HG02840 (cell line): ENCODE results near the gene DBH.

Source experiments
- ATAC-seq: cut with Tn5 transposase; IDR thresholded peaks from one replicate; pipeline ENCODE4 v1.9.1; 2021; ENCODE audit warnings: mild to moderate bottlenecking, moderate library complexity, moderate number of reproducible peaks; ENCODE audit not compliant: unreplicated experiment, low FRiP score

Gene DBH

DNA sequence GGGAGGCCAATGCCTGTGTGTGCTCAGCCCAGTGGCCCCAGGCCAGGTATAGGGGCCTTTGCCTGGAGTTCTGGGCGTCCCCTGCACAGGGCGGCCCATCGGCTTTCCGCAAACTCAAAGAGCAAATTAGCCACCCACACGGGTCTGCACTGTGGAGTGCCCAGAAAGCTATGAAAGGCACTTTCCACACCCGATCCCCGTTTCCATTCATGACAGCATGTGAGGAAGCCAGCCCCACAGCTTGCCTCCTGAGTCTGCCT is 5.2 kb downstream of the DBH start:
- ATAC-seq: no peak

DNA sequence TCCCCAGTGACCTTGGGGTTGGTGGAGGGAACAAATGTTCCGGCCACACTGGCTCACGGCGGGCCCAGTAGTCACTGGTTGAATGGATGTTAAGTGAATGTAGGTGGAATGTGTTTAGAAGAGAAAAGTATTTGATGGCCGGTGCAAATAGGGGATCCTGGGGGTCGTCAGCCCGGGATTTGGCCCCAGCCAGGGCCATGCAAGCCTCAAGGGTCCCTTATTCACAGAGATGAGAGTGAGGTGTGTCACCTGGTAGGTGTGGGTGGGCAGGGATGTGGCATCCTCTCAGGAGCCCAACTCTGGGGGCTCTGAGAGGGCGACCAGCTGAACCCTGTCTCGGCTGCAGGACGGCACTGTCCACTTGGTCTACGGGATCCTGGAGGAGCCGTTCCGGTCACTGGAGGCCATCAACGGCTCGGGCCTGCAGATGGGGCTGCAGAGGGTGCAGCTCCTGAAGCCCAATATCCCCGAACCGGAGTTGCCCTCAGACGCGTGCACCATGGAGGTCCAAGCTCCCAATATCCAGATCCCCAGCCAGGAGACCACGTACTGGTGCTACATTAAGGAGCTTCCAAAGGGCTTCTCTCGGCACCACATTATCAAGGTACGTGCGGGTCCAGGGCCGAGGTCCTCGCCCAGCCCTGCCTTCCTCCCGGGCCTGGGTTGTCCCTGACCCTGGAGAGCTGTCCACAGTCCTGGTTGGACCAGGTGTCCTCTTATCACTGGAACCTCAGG is 5.9 kb downstream of the DBH start:
- no peak for ATAC-seq

DNA sequence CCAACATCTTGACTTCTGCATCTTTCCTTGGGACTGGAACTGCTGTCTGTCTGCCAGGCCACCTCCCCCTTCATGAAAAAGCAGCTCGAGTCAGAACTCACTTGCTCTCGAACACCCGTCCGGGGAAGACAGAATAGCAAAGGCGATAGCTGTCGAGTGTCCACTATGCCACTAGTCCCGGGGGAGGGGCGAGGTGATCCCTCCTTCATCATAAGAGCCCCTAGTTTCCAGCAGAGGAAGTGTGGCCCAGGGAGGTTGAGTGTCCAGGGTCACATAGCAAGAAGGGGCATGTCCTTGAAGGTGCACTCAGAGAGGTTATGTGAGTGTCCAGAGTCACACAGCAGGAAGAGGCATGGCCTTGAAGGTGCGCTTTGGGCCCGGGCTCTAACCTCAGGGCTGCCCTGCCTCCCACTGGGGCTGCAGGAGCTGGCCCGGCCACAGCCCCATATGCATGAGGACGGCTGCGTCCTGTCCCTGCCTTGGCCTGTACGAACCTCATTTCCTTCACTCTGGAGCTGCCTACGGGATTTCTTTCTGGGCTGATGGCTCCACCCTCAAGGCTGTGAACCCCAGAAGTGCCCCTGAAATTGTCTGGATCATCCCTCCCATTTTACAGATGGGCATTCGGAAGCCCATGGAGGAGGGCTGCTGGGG is 6.7 kb downstream of the DBH start:
- no peak for ATAC-seq

DNA sequence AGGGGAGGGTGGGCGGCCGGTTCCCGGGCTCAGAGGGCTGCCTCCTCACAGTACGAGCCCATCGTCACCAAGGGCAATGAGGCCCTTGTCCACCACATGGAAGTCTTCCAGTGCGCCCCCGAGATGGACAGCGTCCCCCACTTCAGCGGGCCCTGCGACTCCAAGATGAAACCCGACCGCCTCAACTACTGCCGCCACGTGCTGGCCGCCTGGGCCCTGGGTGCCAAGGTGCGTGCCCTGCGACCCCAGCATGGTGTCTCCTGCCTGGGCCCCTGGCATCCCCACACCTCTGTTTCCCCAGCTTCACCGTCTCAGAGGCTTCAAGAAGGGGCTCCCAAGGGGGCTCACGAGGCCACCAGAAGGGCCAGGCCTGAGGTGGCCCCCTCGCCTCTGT is 7.2 kb downstream of the DBH start:
- no peak for ATAC-seq

DNA sequence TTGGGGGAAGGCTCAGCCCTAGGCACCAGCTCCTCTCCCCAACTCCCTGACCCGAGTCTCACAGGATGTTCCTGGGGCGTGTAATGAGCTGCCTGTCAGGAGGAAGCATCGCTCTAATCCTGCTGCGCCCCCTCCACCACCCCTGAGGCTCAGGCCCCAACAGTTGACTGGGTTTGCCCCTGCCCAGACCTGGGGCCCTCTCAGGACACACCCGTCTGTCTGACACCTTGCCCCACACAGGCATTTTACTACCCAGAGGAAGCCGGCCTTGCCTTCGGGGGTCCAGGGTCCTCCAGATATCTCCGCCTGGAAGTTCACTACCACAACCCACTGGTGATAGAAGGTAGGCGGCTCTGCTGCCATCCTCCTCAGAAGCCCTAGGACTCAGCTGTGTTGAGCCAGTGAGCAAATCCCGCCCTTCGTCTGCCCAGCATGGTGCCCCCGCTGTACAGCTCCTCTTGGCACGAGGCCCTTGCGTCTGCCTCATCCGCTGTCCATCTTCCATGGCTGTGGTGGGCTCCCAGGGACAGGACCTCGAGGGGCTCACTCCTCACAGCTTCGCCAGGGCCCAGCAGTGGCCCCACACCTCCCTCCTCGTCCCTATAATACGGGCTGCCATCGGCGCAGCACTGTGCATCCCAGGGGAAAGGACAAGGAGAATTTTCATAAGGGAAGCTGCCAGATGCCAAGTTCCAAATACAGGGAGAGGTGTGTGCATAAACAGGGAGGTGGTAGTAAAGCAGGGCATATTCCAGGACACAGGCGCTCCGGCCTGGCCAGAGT is 8.0 kb downstream of the DBH start:
- no peak for ATAC-seq

DNA sequence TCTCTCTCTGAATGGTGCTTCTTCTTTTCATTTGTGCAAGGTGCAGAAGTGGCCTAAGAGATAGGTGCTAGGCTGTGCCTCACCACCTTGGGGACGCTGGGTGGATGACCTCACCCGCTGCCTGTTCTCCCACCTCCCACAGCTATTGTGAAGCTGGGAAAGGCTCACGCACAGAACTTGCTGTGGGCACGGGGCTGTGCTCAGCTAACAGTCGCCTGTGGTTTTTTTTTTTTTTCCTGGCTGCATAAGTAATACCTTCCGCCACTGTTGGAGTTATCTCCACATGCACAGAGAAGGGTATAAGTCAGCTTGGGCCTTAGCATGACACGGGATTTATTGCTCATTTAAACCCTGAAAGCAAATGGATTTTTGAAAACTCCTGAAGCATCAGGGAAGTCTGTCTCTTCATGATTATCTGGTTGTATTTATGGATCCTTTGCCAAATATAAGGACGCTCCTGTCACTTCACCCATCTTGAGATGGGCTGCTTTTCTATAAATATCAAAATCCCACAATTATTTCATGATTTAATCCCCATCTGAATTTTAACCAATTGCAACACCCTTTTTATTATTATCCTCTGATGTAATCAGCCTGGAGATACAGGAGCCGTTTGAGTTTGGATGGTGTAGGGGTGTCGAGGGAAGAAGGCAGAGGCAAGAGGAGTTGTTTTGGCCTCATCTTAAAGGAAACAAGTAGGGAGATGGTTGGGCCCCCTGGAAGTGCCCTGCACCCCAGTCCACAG is 9.0 kb downstream of the DBH start:
- no peak for ATAC-seq

DNA sequence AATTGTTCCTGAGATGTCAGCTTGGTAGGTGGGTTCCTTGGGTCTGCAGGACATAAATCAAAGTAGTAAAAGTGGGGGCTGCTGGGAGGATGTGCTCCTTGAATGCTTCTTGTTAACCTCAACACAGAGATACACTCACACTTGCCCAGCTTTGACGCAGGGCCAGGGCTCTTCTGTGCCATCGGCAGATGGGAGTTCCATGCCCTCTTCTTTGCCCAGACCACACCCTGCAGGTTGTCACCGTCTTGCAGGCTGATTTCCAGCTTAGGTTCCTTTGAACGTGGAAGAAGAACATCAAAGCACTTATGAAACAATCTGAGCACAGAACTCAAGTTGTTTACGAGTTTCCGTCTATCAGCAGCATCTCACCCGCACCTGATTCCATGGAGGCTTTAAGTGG is 11.0 kb downstream of the DBH start:
- ATAC-seq: no peak

DNA sequence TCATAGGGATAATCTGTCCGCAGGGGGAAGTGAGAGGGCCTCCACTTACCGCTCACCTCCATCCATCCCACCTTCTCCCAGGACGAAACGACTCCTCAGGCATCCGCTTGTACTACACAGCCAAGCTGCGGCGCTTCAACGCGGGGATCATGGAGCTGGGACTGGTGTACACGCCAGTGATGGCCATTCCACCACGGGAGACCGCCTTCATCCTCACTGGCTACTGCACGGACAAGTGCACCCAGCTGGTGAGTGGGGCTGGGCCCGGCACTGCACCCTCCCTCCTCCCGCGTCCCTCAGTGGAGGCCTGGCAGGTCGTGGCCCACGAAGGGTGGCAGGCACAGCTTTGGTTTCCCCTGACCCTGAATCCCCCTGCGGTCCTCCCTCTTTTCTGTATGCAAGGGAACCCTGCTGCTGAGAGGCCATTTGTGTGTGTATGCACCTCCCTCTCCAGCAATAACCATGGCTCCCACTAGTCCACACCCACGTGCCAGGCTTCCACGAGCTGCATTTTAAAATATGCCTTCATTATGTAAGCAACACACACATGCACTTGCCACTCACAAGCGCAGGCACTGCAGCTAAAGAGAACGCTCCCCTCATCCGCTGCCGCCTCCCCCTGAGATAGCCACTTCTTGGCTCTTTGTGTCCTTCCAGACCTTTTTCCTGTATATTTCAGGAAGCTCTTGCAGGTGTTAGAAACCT is 11.8 kb downstream of the DBH start:
- ATAC-seq: no peak

DNA sequence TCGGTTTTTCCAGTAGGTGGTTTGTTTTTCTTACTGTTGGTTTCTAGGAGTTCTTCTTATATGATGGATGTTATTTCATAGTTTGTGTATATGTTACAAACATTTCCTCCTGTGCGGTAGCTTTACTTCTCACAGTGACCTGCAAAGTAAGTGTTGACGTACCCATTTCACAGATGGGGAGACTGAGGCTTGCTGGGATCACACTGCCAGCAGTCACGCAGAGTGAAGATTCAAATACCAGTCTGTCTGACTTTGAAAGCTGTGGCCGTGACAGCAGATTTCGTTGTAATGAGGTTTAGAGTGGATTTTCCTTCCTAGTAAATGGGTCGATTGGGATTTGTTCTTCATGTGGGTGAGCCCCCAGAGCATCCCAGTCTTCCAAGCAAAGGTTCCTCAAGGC is 13.0 kb downstream of the DBH start:
- no peak for ATAC-seq

DNA sequence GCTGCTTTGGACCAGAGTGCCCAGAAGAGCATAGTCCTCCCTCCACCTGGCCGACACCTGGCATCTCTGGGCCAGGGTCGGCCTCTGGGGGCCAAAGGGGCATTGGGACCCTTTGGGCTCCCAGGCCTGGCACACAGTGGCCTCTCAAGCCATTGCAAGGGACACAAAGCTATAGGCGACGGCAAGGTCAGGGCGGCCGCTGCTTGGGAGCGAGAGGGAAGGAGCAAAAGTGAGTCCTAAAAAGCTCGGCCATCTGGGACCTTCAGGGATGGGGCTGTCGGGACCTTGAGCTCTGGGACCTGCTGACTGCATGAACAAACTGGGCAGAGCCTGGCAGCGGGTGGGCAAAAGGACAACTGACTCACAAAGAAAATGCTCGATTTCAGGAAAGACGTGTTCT is 13.9 kb downstream of the DBH start:
- ATAC-seq: no peak

DNA sequence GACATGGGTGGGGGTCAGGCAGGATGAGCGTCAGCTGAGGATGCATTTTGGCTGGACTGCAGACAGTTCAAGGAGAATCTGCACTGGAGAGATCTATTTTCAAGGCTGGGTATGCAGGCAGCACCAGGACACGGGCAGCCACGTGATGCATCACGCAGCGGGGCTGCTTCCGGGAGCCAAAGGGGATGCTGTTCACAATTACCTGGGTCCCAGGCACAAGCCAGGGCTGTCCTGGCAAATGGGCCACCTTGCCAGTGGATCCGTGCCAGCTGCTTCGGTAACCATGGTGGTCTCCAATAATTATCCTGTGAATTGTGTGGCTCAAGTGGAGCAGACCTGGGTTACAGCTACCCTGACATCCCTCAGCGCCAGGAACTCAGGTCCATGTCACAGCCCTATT is 17.5 kb downstream of the DBH start:
- no peak for ATAC-seq

DNA sequence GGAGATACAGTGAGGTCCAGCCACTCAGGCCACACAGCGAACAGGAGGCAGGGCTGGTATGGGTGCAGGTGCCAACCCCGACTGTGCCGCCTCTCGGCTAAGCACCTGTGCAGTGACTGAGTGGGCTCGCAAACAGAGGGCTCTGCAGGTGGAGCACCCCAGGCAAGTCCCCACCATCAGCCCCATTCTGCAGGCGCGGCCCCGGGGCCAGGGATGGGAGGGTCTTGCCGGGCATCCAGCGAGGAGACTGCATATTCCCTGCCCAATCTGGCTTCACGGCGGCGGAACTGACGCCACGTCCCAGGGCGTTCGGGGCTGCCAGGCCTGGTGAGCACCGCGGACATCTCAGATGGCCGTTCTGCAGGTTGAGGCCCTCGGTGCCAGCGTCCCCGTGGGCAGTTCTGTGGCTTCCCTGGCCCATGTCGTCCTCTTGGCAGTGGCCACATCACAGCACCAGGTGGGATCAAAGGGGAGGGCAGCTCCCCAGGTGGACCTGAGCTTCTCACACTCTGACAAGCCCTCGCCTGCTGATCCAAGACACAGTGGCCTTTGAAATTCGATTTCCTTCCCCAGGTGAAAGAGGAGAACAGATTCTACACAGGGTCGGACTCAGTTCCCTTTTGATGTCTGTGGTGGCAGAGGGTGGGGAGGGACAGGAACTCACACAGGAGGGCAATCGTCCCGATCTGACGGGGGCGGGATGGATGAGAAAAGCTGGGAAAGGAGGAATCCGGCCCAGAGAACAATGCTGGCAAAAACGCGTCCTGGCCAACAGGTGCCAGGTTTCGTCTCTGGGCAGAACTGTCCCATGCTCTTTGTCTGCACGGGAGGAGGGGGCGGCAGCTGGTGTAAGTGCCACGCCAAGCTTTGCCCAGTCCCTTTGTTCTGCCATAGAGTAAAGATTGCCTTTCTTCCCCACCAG is 18.8 kb downstream of the DBH start:
- ATAC-seq: no peak

DNA sequence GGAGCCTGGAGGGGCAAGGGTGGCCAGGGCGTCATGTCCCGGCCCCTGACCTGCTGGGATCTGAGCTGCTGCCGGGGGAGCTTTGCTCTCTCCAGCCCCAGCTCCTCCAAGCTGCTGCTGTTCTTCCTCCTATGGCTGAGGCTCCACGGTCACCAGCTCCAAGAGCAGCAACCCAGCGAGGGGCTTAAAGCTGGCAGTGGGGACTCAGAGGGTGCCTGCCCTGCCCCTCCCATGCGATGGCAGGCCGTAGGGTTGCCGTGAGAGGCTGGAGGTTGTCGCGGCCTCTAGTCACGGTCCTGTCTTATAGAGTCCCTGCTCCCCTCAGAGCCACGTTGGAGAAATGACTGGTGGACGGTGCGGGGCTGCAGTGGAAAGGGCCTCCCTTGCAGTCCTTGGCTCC is 19.5 kb downstream of the DBH start:
- no peak for ATAC-seq

DNA sequence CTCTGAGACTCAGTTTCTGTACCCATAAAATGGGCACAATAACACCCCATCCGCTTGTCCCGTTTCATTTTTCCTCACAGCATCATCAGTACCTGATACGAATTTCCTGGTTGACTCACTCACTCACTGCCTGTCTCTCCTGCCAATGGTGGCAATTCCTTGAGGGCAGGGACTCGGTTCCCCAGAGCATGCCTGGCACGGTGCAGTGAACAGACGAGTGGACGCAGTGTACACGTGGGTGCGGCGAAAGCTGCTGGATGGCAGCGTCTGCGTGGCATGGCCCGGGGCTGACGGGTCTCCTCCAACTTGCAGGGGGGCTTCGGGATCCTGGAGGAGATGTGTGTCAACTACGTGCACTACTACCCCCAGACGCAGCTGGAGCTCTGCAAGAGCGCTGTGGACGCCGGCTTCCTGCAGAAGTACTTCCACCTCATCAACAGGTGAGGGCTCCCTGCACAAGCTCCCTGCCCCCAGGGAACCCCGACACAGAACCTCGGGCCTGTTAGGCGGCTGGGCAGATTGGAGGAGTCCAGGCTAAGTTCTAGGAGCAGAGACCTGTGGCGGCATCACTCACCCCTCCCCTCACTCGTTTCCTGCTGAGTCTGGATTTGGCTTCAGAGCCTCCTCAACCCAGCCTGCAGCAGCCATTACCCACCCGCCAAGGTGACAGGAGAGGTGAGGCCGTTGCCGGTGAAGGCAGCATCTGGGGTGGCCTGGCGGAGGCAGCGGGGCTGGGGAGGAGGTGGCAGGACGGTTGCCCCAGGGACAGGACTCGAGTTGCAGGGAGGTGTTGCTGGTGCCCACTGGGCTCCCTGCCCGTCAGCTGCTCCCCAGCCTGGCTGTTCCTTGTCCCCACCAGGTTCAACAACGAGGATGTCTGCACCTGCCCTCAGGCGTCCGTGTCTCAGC is 20.3 kb downstream of the DBH start:
- ATAC-seq: no peak

DNA sequence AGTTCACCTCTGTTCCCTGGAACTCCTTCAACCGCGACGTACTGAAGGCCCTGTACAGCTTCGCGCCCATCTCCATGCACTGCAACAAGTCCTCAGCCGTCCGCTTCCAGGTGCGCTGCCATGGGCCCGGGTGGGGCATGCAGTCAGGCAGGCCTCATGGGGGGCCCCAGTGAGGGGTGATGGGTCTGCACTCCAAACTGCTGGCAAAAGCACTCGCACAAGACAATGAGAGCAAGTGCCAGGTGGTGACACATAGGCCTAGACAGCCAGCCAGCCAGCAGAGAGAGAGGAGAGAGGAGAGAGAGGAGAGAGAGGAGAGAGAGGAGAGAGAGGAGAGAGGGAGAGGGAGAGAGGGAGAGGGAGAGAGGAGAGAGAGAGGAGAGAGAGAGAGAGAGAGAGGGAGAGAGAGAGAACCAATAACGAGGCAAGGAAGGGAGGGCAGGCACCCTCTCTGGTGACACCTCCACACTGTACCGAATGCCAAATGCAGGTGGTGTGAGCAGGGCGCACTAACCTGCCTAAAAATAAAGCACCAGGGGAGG is 21.0 kb downstream of the DBH start:
- ATAC-seq: no peak

DNA sequence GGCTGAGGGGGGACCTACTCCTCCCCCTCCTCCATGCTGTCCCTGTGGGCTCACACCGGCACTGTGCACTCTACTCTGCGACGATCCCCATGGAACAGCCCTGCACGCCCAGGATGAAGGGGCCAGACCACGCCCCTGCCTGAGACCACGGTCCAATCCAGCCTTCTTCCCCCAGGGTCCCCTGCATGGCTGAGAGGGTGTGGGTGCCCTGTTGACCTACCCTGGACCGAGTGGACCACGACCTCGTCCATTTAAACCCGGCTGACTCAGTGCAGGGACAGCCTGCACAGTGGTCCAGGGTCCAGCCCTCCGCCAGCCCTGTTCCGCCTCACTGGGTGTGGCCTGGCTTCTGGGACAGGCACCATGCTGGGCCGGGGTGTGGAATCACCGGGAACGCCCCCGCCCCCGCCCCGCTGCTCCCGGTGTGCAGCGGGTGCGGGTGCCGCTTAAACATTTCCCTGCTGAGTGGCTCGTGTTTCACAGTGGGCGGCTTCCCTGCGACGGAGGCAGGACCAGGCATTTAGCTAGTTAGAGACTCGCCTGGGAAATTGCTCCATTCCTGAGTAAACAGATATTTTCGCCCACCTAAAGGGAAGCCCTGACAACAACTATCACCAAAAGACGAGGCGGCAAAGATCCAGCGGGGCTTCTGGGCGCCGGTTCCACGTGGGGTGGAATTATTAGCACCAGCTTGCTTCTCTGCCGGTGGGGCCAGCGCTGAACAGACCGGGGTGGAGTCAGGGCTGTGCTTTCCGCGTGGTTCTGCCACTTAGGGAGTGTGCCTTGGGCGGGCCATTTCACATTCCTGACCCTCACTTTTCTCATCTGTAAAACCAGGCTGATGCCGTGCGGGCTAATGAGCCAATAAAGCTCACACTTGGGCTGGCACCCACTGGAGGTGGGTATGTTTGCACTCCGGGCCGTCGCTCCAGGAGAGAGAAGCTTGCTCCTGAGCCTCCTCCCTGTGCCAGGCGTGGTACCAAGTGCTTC is 22.6 kb downstream of the DBH start:
- ATAC-seq: no peak

DNA sequence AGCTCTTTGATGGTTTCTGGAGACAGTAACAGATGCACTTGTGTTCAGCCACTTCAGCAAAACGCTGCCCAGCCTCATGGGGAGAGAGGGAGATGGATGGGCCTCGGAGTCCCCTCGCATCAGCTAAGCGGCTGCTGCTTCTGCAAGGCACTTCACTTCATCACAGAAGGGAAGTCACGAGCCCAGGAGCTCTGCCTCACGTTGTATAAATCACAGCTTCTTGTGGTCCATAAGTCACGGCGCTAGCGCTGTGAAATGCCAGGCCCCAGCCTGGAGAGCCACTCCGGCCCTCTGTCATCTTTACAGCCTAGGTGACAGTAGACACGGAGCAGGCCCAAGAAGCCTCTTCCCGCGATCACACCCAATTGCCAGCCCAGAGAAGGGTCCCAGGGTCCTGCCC is 23.4 kb downstream of the DBH start:
- ATAC-seq: no peak
